Measurements from ENCODE around the gene CAMK1D. TPM values are rescaled to one million over a fixed set of nuclear protein-coding genes. Genes with fewer than 3 reads are reported as not detected.

Gene CAMK1D
- total RNA-seq, 1 experiment from 2014 or later = 2.3 TPM

DNA sequence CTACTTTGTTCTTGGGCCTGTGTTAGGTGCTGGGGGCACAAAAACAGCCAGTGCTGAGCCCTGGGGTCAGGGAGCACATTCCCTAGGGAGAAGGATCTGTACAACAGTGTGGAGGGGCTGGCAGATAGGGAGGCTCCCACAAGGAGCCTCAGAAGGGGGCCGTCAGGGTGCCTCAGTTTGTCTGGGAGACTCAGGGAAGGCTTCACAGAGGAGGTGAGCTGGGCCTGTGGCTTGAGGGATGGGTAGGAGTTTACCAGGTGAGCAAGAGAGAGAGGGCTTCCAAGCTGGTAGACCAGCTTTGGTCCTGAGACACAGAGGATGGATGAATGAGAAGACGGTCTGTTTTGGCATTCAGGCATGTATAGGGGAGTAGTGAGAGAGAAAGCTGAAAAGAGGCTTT lies 52.1 kb downstream of the CAMK1D start:
- DNase-seq (ENCODE audit: low spot score) = no peak

DNA sequence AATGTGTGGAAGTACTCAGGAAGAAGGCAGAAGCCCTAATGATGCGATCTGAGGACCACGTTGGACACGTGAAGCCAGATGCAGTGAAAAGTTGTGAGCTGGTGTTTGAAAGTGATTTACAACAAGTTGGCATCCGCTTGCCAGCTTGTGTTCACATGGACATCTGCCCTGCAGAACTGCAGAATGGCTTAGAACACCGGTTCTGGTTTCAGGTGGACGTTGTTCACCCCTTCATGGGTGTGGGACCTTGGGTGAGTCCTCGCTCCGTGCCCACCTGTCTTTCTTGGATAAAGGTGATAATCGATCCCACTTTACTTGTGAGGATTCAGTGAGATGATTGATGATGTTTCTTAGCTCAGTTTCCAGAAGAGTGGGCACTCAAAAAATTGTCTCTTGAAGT lies 53.8 kb downstream of the CAMK1D start:
- no peak for DNase-seq (ENCODE audit: low spot score)

DNA sequence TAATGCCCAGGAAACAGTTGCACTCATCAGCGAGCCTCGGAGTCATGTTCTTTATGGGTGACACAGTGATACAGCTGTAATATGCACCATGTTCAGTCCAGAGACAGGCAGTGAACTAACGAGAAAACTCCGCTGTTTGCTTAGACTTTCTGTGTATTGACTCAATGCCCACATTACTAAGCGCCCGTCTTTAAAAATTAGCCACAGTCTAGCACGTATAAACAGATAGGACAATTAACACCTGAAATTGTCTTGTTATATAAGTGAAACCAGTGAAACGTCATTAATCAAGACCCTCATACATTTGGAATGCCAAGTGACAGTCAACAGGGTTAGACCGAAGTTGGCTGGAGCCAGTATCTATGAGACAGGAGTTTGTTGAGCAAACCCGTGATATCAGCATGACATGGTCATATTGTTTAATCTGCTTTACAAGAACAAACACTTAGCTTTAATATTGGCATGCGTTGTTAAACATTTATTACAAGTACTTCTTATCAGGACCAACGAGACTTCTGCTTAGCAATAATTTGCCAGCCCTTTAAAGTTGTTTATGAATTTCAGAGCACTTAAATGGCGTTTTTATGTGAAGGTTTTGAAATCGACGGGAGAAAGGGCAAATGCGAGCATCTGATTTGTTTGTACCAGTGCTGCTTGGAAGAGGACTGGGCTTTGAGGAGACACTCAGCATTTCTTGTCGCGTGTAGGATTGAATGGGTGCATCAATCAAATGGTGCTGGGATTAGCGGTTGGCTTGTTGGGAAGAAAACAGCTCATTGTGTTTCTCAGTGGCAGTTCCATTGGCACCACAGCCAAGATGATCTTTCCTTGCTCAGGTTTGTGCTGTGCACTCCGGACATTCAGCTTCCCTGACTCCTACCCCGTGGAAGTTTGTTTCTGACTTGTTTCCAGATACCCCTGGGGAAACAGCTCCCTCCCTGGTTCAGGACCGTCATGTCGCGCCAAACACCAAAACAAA lies 56.3 kb downstream of the CAMK1D start:
- DNase-seq (ENCODE audit: low spot score) = no peak

DNA sequence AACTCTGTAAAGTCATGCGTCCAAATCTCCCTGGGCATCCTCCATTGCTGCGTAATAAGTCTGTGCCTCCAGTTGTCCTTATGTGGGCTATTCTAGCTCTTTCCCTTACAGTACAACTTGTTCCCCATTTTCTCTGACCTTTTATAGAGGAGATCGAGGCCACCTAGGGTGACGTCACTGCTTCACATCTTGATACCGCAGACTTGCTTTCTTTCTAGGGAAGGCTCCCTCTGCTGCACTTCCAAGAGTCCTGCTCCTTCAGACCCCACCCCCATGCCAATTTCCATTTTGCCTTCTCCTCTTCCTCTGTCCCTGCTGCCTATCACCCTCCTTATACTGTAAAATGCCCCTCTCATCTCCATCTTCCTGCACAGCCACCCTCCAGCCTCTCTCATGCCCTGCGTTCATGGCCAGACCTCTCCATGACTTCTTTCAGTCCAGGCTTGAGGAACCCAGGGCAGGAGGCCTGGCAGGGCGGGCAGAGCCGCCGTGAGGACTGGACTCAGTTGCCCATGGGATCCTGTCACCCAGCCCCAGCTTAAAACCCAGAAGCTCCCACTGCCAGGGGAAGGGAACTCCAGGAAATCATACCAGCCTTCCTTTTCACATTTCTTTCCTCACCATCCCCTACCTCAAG lies 57.5 kb downstream of the CAMK1D start:
- DNase-seq (ENCODE audit: low spot score) = no peak

DNA sequence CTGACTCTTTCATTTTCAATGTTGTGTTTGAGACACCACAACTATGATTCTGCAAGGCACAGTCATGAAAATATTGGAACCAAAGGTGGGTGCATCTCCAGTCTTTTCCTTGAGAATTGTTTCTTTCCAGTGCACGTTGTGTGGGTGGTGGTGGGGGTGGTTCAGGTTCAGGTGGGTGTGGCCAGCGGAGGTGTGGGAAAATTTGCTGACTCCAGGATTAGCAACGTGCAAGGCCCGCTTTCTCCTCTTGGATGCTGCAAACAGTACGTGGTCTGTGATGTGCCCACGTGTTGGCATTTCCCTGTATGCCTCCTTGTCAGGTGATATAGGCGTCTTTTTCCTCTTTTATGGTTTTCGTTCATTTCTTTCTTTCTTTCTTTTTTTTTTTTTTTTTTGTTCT lies 59.1 kb downstream of the CAMK1D start:
- DNase-seq (ENCODE audit: low spot score) = no peak

DNA sequence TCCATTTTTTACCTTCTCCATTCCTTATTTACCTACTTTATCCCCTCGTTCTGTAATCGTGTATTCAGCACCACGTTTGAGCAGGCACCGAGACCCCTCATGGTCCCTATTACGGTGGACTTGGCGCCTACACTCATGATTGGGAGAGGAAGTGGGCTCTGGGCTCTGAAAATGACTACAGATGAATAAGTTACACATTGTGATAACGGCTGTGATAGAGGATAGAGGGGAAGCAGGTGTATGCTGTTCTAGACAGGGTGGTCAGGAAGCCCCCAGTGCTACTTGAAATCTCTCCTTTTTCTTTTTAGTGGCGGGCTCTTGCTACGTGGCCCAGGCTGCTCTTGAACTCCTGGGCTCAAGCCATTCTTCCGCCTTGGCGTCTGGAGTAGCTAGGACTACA lies 59.8 kb downstream of the CAMK1D start:
- DNase-seq (ENCODE audit: low spot score) = no peak

DNA sequence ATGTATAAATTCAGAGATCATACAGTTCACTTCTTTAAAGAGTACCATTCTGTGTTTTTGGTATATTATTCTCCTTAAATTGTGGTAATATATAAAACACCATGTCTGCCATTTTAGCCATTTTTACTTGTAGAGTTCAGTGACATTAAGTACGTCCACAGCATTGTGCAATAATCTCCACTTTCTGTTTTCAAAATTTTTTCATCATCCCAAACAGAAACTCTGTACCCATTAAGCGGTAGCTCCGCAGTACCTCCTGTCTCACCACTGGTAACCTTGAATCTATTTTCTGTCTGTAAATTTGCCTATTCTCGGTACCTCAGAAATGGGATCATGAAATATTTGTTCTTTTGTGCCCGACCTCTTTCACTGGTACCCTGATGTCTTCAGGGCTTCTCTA lies 60.3 kb downstream of the CAMK1D start:
- DNase-seq (ENCODE audit: low spot score) = no peak

DNA sequence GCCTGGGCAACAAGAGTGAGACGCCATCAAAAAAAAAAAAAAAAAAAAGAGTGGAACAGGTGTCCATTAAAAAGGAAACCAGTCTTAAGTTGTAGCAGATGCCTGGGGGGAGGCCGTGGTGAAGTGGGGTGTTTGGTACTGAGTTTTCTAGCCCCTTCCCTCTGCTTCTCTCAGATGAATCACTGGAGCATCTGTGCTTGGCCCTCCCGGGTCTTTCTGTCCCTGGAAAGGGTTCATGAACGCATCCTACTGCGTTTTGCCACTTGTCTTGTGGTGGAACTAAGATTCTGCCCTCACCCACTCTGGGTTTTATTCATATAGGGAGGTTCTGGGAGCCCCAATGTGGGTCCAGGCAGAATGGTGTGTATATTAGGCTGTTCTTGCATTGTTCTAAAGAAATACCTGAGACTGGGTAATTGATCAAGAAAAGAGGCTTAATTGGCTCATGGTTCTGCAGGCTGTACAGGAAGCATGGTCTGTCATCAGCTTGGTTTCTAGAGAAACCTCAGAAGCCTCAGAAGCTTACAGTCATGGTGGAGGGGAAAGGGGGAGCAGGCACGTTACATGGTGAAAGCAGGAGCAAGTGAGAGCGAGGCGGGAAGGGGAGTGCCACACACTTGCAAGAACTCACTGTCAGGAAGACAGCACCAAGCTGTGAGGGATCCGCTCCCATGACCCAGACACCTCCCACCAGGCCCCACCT lies 63.5 kb downstream of the CAMK1D start:
- DNase-seq (ENCODE audit: low spot score) = no peak

DNA sequence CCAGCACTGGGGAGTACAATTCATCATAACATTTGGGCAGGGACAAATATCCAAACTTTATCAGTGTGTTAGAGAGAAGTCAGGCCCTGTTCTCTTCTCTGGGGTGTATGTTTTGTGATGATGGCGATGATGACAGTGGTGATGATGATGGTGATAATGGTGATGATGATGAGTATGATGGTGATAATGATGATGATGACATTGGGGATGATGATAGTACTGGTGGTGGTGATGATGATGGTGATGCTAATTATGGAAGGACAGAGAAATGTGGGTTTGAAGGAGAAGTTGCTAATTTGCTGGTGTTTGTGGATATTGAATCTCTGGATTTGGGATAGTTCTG lies 64.0 kb downstream of the CAMK1D start:
- no peak for DNase-seq (ENCODE audit: low spot score)

DNA sequence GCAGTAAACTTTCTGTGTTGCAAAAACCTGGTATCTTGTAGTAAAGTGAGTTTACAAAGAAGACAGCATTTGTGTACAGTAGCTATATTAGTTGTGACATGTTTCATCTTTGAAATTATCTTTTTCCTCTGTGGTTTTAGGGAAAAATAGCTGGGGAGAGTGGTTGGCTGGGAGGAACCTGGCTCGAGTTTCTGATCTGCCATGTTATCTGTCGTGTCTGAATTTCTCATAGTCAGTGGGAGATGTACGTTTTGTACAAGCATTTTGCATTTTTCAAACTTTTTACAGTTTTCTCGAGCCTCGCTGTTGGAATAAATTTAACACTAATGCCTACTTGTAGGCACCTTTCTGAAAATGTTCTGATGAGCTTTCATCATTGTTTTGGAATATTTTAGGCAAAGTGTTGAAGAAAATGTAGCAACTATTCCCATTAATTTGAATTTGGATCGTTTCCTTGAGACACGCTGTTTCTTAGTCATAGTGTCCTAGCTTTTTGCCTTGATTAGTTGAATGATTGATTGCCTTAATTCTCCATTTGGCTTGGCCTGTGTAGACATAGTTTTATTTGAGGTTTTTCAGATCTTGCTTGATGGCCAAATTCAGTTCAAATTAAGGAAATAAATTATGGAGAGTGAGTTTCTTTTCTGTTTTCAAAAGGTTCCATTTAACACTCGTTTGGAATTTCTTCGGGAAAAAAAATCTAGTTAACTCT lies 65.1 kb downstream of the CAMK1D start:
- DNase-seq (ENCODE audit: low spot score) = no peak

DNA sequence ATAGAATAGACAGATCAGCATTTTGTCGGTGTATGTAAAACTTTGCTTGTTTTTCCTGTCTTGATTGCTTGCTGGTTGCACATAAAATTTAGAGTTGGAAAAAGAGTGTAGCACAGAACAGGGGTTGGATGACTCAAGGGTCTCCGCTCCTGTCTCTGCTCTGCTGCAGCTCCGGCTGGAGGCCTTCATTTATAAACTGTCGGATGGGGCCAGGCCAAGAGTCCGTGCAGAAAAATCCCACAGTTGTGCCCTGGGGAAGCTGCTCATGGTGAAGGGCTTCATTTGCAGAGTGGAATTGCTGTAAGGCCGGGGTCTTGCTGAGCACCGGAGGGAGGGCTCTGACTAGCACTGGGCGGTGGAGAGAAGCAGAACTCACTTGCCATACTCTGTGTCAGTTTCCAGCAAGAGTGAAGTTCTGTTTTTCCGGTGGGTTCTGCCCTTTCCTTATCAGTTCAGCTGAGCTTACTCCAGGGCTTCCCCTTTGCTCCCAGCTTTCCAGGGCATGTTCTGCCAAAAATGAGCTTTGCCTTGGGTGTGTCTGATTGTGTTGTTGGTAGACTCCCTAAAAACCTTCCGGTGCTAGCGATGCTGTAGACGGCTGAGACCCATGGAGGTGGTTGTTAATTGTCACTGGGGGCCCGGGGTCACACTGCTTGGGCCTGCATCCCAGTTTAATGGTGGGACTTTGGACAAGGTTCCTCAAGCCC lies 67.2 kb downstream of the CAMK1D start:
- no peak for DNase-seq (ENCODE audit: low spot score)

DNA sequence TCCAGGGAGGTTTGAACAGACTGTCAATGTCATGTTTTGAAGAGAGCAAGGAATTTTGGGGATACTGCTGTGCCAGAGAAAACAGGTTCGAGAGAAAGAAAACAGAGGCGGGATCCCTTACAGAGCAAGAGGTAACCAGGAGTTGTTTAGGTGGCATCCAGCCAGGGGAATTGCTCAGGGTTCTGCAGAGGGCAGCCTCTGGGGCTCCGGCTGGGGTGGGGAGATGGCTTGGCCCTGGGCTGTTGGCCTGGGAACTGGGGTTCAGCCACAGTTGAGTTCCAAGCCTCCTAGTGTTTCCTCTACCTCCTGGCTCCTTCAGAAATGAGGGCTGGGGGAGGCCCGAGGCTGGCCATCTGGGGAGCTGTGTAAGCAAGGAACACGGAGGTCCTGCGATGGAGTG lies 68.0 kb downstream of the CAMK1D start:
- no peak for DNase-seq (ENCODE audit: low spot score)

DNA sequence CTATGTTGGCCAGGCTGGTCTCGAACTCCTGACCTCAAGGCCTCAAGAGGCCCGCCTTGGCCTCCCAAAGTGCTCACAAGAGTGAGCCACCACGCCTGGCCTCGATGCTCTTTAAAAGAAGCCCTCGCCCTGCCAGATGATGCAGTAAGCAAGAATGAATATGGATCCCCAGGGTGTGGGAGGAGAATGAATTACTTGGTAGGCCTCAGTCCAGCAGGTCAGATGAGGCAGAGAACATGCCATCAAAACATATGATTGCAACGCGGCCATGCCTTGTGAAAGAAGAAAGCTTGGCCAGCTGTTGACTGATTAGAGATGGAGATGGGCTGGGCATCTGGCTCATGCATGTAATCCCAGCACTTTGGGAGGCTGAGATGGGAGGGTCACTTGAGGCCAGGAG lies 68.7 kb downstream of the CAMK1D start:
- DNase-seq (ENCODE audit: low spot score) = no peak

DNA sequence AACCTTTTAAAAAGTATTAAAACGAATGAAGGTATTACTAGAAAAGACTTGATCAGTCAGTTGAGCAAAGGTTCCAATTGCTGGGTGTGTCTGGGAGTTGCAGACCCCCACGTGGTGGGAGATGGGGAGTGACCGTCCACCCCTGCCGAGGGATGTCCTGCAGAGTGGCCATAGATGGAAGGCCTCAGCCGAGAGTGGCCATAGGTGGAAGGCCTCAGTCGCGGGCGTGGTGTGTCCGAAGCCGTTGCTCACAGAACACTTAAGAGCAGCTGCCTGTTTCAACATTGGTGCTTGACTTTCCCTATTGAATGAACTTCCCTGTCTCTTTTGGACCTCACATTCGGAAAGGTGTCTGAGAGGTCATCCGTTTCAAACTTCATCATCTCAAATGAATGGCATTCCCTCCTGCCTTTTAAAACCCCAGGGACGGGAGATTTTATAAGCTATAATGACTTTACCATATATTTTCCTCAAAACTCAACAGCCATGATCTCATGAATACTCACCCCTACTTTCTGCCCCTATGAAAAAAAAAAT lies 69.4 kb downstream of the CAMK1D start:
- DNase-seq (ENCODE audit: low spot score) = peak; percentile 5

DNA sequence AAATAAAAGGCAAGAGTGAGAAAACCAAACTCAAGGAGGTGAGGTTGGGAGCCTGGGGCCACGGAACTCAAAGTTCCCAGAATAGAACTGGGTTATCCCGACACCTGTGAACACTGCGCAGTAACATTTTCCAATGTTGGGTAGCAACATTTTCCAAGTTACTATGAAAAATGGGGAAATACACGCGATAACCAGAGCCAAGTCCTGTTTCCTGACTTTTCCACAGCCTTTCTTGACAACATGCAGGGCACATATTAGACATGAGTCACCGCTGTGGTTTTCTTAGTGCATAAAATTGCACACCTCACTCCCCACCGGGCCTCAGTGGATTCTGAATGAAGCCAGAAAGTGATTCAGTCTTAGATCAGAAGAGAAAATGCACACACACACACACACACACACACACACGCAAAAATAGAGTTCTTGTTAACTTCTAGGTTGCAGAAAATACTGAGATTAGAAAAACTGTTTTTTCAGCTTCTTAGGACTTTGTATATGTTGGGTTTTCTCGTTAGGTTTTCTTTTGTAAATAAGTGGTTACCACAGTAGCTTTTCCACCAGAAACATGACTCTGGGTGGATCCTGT lies 70.0 kb downstream of the CAMK1D start:
- peak; percentile 83 for DNase-seq (ENCODE audit: low spot score)

DNA sequence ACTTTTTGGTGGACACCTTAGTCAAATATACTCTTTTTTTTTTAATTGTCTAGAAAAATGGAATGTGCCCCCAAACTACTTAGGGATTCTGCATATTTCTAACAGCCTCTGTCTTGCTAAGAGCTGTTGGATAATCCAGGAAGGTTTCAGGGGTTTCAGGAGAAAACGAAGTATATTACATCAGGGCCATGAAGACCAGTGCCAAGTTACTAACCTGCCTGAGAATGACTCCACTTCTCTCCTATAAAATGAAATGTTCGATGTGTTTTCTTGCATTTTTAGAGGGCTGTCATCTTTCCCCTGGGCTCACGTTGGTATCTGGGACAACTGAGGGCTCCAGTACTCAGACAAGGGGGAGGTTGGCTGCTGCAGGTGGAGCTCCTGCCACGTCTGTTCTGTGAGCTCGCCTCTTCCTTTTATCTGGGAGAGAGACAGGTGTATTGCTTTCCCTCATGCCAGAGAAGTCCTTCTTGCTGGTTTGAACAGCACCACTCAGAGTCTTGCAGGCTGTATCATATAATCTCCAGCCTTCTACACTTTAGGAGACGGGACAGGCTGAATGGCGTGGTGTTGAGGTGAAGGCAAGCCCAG lies 71.3 kb downstream of the CAMK1D start:
- DNase-seq (ENCODE audit: low spot score) = no peak

DNA sequence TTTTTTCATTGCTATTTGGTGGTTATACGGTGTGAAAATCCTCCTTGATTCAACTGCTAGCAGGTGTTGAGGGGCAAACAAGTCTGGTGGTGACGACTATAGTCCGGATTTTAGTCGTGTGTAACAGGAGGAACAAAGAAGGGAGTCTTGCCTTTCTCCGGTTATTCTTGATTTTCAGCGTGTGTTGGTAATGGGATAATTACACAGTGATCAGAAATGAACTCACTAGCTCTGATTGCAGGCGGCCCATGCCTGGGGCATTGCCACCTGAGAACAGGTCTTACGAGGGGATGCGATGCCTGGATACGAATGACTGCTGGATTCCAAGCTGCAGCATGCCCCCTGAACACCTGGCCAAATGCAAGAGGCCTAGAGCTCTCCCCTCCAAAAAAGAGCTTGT lies 72.8 kb downstream of the CAMK1D start:
- DNase-seq (ENCODE audit: low spot score) = no peak

DNA sequence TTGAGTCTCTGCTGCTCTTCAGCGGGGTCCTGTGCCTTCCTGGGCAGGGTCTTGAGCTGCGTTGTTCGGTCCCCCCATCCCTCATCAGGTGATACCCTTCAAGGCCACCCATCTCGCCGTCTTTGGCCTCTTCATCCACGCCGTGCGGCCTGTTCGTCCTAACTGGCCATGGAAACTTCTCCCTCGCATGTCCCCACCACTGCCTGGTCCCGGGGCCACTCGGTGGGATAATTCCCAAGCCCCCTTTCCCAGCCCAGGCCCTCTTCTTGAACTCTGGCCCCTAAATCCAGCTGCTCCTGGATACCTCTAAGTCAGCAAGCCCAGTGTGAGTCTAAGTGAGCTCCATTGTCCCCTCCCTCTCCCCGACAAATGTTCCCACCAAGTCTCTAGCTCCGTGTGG lies 74.5 kb downstream of the CAMK1D start:
- DNase-seq (ENCODE audit: low spot score) = no peak

DNA sequence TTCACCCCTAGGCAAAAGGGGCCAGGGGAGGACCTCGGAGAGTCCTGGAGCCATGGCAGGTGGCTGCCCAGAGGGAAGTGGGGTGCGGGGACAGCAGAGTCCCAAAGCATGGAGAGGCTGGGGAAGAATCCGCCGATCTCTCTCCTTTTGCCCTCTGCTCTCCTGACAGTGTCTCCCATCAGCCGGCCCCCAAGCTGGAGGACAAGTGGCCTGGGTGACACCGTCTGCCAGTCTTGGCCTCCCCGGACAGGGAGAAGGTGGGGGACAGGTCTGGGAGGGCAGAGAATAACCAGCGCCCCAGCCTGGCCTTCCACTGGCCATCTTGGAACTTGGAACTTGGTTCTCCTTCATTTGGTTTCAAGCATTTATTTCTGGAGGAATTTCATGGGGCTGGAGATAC lies 77.9 kb downstream of the CAMK1D start:
- no peak for DNase-seq (ENCODE audit: low spot score)

DNA sequence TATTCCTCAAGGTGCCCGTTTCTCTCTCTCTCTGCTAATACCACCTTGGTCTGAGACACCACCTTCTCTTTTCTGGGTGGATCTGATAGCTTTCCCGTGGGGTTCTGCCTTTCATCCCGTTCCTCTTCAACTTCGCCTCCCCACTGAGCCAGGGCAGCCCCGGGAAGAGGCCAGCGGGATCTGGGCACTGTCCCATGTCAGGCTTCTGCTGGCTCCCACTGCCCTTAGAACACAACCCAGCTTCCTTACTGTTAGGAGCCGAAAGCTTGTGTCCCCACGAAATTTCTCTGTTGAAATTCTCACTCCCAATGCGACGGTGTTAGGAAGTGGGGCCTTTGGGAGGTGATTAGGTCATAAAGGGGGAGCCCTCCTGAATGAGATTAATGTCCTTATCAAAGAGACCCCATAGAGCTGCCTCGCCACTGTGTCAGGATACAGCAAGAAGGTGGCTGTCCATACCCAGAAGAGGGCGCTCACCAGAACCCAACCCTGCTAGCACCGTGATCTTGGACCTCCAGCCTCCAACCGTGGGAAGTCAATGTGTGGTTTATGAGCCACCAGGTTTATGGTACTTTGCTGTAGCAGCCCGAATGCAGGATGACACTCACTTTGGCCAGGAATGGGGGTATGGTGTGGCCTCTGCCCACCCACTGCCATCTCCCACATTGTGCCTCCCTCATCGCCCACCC lies 79.2 kb downstream of the CAMK1D start:
- no peak for DNase-seq (ENCODE audit: low spot score)

Data from H4 (cell line).